Thoracic aorta (tissue), 2 donors: ENCODE data around the gene NID2. TPM values are rescaled to one million over a fixed set of nuclear protein-coding genes. Genes with fewer than 3 reads are reported as not detected.

ENCODE experiments used
- ATAC-seq: fragments of 150-250 bp; one replicate; pipeline ENCODE4 v1.8.0; 2017; ENCODE audit warnings: low read depth; ENCODE audit not compliant: insufficient number of reproducible peaks, low FRiP score
- DNase-seq: peaks from one replicate; pipeline ENCODE4 v3.0.0-alpha.2; 2020; ENCODE audit warnings: low spot score
- H3K27ac ChIP-seq, 2 donors: fragments of 200-600 bp; sonication (generic); 1 replicate in 1 of 2; 2 replicates in 1 of 2; pipeline ENCODE4 v1.5.1; 2016; ENCODE audit warnings: mild to moderate bottlenecking in 2 of 2, moderate library complexity in 2 of 2
- H3K27me3 ChIP-seq: fragments of 200-600 bp; sonication (generic); replicated peaks from 2 replicates; pipeline ENCODE4 v1.6.0; 2016; ENCODE audit warnings: mild to moderate bottlenecking; ENCODE audit not compliant: insufficient read depth
- H3K36me3 ChIP-seq: fragments of 200-600 bp; sonication (generic); one replicate; pipeline ENCODE4 v1.5.1; 2016
- H3K4me1 ChIP-seq, 2 donors: fragments of 200-600 bp; sonication (generic); 1 replicate in 1 of 2; 2 replicates in 1 of 2; pipeline versions ENCODE4 v1.5.1 to v1.6.0; 2016; ENCODE audit warnings: low read depth in 2 of 2, mild to moderate bottlenecking in 1 of 2; ENCODE audit not compliant: control insufficient read depth in 1 of 2
- H3K4me3 ChIP-seq: fragments of 200-600 bp; sonication (generic); 2 replicates; pipeline ENCODE4 v1.5.1; 2016; ENCODE audit warnings: mild to moderate bottlenecking
- H3K9me3 ChIP-seq: fragments of 200-600 bp; sonication (generic); 2 replicates; pipeline ENCODE4 v1.5.1; 2016
- total RNA-seq, 2 donors: library from RNA; depleted of rRNA; stranded (reverse); fragments of >200 nt; gene quantifications; one replicate each; pipeline versions ENCODE4 v1.1.0 to v1.2.3, GENCODE V29; 2016
- TF ChIP-seq, protein P1 (sequence below): fragments of 200-600 bp; sonication (generic); IDR thresholded peaks from one replicate; pipeline ENCODE4 v1.5.1; 2019; ENCODE audit warnings: antibody characterized with exemption

NID2 gene
- total RNA-seq, 2 donors from 2014 or later = 21.0 to 33.3 TPM

DNA sequence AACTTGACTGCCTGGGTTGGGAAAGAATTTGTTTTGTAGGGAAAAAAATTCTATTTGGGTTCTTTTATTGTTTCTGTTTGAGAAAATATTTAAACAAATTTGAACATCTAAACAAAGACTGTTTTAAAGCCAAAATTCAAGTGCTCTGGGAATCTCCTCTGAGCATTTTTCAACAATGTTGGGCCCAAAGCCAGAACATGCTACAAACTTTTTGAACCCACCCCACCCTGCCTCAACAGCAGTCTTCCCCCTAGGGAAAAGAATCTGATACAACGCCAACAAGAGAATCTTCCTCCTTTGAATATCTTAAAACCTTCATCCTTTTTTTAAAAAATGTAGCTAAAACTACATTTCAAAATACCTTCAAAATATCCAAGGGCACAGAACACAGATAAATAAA, 20.4 kb upstream of the NID2 start:
- H3K4me3 ChIP-seq = no peak overlapping the region
- DNase-seq (no peak), ATAC-seq (no peak)
- TF ChIP-seq, protein P1, sequence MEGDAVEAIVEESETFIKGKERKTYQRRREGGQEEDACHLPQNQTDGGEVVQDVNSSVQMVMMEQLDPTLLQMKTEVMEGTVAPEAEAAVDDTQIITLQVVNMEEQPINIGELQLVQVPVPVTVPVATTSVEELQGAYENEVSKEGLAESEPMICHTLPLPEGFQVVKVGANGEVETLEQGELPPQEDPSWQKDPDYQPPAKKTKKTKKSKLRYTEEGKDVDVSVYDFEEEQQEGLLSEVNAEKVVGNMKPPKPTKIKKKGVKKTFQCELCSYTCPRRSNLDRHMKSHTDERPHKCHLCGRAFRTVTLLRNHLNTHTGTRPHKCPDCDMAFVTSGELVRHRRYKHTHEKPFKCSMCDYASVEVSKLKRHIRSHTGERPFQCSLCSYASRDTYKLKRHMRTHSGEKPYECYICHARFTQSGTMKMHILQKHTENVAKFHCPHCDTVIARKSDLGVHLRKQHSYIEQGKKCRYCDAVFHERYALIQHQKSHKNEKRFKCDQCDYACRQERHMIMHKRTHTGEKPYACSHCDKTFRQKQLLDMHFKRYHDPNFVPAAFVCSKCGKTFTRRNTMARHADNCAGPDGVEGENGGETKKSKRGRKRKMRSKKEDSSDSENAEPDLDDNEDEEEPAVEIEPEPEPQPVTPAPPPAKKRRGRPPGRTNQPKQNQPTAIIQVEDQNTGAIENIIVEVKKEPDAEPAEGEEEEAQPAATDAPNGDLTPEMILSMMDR = no peak
- no peak overlapping the region for H3K27ac ChIP-seq
- H3K9me3 ChIP-seq = peaks cover 4% of the 10 kb centered on the region
- H3K36me3 ChIP-seq = no peaks in the 10 kb centered on the region
- no peaks in the 10 kb centered on the region for H3K4me1 ChIP-seq
- H3K27me3 ChIP-seq = no peaks in the 10 kb centered on the region

DNA sequence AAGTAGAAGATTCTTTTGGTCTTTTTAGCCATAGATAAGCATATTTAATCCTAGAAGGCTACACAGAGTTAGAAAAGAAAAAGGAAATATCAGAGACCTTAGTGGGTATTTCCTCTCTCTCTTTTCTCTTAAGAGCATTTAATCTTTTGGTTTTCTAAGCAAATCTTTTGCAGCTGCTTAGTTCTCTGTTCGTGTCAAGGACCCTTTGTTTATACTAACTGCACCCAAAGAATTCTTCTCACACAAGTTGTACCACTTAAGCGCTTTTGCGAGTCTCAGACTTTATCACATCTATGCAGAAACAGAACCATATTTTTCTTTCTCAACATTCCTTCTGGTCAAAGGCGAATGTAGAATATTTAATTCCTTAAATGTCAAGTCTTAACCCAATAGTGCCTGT, 17.9 kb upstream of the NID2 start:
- Histone ChIP-seq H3K4me3 (no peak overlapping the region), H3K4me1 (no peaks in the 10 kb centered on the region), H3K9me3 (peaks cover 4% of the 10 kb centered on the region), H3K36me3 (no peaks in the 10 kb centered on the region), H3K27ac (no peak overlapping the region), H3K27me3 (no peaks in the 10 kb centered on the region)
- TF ChIP-seq, protein P1 = no peak
- DNase-seq (no peak), ATAC-seq (no peak)

DNA sequence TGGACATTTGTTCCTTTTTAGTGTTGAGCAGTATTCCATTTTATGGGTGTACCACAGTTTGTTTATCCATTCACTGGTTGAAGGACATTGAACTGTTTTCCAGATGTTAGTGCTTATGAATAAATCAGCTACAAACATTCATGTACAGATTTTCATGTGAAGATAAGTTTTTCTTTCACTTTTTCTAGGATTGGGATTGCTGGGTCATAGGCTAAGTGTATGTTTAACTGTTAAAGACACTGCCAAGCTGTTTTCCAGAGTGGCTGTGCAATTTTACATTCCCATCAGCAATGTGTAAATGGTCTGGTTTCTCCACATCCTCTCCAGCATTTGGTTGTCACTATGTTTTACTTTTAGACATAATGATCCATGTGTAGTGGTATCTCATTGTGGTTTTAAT, 14.0 kb upstream of the NID2 start:
- TF ChIP-seq, protein P1 = no peak
- no peak overlapping the region for H3K27ac ChIP-seq
- no peaks in the 10 kb centered on the region for H3K36me3 ChIP-seq
- ATAC-seq (no peak), DNase-seq (no peak)
- H3K27me3 ChIP-seq = no peaks in the 10 kb centered on the region
- H3K4me1 ChIP-seq = peaks cover 0 to 20% of the 10 kb centered on the region in 2 donors
- H3K9me3 ChIP-seq = peaks cover 4% of the 10 kb centered on the region
- H3K4me3 ChIP-seq = no peak overlapping the region

DNA sequence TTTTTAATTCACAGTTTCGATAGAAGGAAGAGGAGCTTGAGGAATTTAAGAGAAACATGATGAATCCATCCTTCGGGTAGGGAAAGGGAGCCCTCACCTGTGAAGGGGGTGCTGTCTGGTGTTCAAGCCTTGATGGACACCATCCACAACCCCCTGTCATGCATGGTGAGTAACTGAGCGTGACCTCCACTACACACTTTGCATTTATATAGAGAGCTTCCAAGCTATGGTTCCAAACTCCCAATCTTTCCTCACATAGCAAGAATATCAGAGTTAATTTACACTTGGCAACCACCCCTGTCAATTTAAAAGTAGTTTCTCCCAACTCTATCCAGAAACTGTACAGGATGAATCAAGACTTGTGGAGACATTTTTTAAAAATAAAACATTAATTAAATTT, 13.1 kb upstream of the NID2 start:
- H3K9me3 ChIP-seq = peaks cover 4% of the 10 kb centered on the region
- peaks cover 2 to 30% of the 10 kb centered on the region in 2 donors for H3K4me1 ChIP-seq
- no peak for ATAC-seq
- H3K36me3 ChIP-seq = no peaks in the 10 kb centered on the region
- TF ChIP-seq, protein P1 = no peak
- no peak for DNase-seq
- H3K4me3 ChIP-seq = no peak overlapping the region
- H3K27me3 ChIP-seq = no peaks in the 10 kb centered on the region
- no peak overlapping the region for H3K27ac ChIP-seq

DNA sequence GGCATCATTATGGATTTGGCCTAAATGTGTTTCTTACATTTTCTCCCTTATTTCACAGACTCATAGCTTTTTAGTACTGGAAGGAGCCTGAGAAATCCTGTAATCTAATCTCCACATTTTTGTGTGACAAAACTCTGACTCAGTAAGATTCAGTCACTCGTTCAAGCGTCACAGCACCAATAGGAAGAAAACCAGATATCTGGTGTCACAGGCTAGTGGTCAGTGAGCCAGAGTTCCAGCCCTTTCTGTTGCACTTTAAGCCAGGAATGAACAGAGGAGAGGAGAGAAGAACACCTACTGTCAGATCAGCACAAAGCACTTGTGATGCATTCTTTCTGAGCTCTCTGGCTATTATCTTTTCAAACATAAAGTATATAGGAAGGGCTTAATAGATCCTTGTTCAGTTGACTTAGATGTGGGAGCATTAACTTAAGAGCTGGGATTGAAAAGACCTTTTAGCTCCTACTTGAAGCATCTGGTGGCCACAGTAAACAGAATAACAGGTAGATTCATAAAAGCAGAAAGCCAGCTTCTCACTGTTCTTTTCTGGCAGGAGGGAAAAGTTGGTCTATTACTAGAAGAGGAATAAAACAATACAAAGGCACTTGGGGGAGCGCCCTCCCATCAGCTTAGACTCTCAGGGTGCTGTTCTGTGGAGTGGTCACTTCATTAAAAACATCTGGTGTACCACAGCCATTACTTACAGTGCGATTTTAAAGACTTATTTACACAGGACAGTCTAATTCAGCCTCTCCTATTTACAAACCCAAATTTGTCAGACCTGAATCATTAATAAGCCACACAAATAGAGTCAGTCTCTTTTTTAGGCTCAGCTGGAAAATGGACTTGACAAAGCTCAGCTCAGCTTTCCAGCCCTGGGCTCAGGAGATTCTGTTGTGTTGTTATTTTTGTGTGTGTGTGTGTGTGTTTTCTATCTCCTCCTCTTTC, 12.2 kb upstream of the NID2 start:
- ATAC-seq (peak; percentile 68), DNase-seq (no peak)
- Histone ChIP-seq H3K4me1 (peaks cover 6 to 35% of the 10 kb centered on the region in 2 donors), H3K27ac (peak overlapping the region; percentile 6 to 32), H3K36me3 (no peaks in the 10 kb centered on the region), H3K27me3 (no peaks in the 10 kb centered on the region), H3K4me3 (no peak overlapping the region), H3K9me3 (peaks cover 4% of the 10 kb centered on the region)
- TF ChIP-seq, protein P1 = no peak
